Left lung (tissue), 10 donors: ENCODE measurements around the gene TTF2. TPM values are rescaled to one million over a fixed set of nuclear protein-coding genes. Genes with fewer than 3 reads are reported as not detected.

Experiments
- ATAC-seq: fragments of 200-7000 bp; cut with Tn5 transposase; one replicate; pipeline ENCODE4 v1.9.1; 2020; ENCODE audit warnings: moderate library complexity
- DNase-seq, 4 donors: peaks; one replicate each; pipeline ENCODE4 v3.0.0-alpha.2; 2013 to 2020
- H3K27ac ChIP-seq, 2 donors: fragments of 200-600 bp; sonication (generic) in 1 of 2; one replicate each; pipeline versions ENCODE4 v1.5.0 to v1.8.0; 2020 to 2021
- H3K27me3 ChIP-seq, 2 donors: fragments of 200-600 bp; sonication (generic) in 1 of 2; one replicate each; pipeline versions ENCODE4 v1.5.0 to v1.8.0; 2020 to 2021
- H3K36me3 ChIP-seq, 2 donors: fragments of 200-600 bp; sonication (generic) in 1 of 2; one replicate each; pipeline versions ENCODE4 v1.5.0 to v1.8.0; 2020 to 2021
- H3K4me1 ChIP-seq, 2 donors: fragments of 200-600 bp; one replicate each; pipeline ENCODE4 v1.8.0; 2021
- H3K4me3 ChIP-seq, 2 donors: fragments of 200-600 bp; sonication (generic) in 1 of 2; one replicate each; pipeline versions ENCODE4 v1.5.0 to v1.8.0; 2020 to 2021; ENCODE audit warnings: mild to moderate bottlenecking in 1 of 2
- H3K9me3 ChIP-seq, 2 donors: fragments of 200-600 bp; sonication (generic) in 1 of 2; one replicate each; pipeline versions ENCODE4 v1.5.0 to v1.8.0; 2020 to 2021
- intact Hi-C, 2 donors: fragments of 100-400 bp; cut with DNase I; formaldehyde crosslinking; loops; one replicate each; pipeline versions ENCODE4 v1.11.2 to v1.14.2; 2022
- polyA plus RNA-seq, 6 donors: library from polyadenylated mRNA; unstranded; fragments of 120-200 nt; gene quantifications; one replicate each; pipeline ENCODE4 v1.2.1, GENCODE V29; 2013; ENCODE audit not compliant: insufficient read length in 6 of 6
- total RNA-seq, 2 donors: library from RNA; stranded (reverse); fragmentation: NEBNext Ultra II Directional; extraction: Animal tissue kit (Norgen Biotek cat#: 25700); gene quantifications; one replicate each; pipeline ENCODE4 v1.2.1, GENCODE V29; 2021
- TF ChIP-seq, protein P1 (sequence below), 2 donors: fragments of 200-600 bp; sonication (generic) in 1 of 2; IDR thresholded peaks; one replicate each; pipeline versions ENCODE4 v1.5.0 to v1.8.0; 2021; ENCODE audit warnings: antibody characterized with exemption in 2 of 2
- donor health status: DM: no; HTN: yes; CAD: no.
- donor health status: DM: no; HTN: no; CAD: no.

The TTF2 gene
- total and polyA plus RNA-seq, 8 donors = 21.0 to 30.7 (median 25.1) TPM

GRCh38 chr1:117068580-117068979, 8.5 kb downstream of the TTF2 start:
- H3K36me3 ChIP-seq = peaks cover 0 to 7% of the 10 kb centered on the region in 2 donors
- H3K4me3 ChIP-seq = no peak overlapping the region
- H3K27me3 ChIP-seq = no peaks in the 10 kb centered on the region
- intact Hi-C loops = loop anchor here in 1 of 2 donors (5.0 kb wide), 2 partner anchors 54 to 214 kb away; partner anchors contain the start of gene TRIM45
- DNase-seq (no peak), ATAC-seq (no peak)
- no peak overlapping the region for H3K27ac ChIP-seq
- H3K4me1 ChIP-seq = no peaks in the 10 kb centered on the region
- H3K9me3 ChIP-seq = no peaks in the 10 kb centered on the region
- TF ChIP-seq, protein P1, sequence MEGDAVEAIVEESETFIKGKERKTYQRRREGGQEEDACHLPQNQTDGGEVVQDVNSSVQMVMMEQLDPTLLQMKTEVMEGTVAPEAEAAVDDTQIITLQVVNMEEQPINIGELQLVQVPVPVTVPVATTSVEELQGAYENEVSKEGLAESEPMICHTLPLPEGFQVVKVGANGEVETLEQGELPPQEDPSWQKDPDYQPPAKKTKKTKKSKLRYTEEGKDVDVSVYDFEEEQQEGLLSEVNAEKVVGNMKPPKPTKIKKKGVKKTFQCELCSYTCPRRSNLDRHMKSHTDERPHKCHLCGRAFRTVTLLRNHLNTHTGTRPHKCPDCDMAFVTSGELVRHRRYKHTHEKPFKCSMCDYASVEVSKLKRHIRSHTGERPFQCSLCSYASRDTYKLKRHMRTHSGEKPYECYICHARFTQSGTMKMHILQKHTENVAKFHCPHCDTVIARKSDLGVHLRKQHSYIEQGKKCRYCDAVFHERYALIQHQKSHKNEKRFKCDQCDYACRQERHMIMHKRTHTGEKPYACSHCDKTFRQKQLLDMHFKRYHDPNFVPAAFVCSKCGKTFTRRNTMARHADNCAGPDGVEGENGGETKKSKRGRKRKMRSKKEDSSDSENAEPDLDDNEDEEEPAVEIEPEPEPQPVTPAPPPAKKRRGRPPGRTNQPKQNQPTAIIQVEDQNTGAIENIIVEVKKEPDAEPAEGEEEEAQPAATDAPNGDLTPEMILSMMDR (IDR thresholded peaks at IDR 0.05) = no peak

DNA sequence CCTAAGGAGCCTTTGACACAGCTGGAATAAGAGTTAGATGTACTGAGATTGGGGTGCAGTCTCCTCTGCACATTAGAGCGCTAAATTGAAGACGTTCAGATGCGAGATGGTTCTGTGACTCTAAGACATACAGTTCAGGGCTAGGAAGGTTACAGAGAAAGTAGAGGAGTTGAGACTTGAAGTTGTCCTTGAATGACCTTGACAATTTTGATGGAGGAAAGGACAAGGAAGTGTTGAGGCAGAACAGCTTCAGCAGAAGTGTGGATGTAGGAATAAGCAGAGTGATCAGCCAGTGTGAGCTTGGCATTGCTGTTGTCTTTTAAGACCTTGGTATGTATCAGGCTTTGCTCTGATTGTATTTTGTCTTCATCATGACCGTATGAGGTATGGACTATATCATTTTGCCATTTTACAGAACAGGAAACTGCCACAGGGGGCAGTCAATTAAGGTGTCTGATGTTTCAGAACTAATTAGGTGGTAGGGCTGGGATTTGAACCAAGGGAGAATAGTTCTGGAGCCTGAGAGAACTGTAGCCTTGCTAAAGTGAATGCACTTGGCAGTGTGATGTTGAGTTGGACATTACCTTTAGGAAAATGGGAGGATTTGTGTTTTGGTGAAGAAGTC, 9.2 kb downstream of the TTF2 start:
- DNase-seq (no peak), ATAC-seq (no peak)
- Histone ChIP-seq H3K36me3 (peaks cover 0 to 13% of the 10 kb centered on the region in 2 donors), H3K27me3 (no peaks in the 10 kb centered on the region), H3K4me1 (no peaks in the 10 kb centered on the region), H3K9me3 (no peaks in the 10 kb centered on the region), H3K27ac (no peak overlapping the region), H3K4me3 (no peak overlapping the region)
- intact Hi-C loops = loop anchor here in 1 of 2 donors (5.0 kb wide), 2 partner anchors 53 to 213 kb away; partner anchors contain the start of gene TRIM45
- TF ChIP-seq, protein P1 (IDR thresholded peaks at IDR 0.05) = no peak

- no peak for ATAC-seq
- intact Hi-C loops = no loop called here
- no peaks in the 10 kb centered on the region for H3K27me3 ChIP-seq
- no peaks in the 10 kb centered on the region for H3K4me1 ChIP-seq
- no peak overlapping the region for H3K27ac ChIP-seq
- H3K36me3 ChIP-seq = peaks cover 0 to 21% of the 10 kb centered on the region in 2 donors
- no peak overlapping the region for H3K4me3 ChIP-seq
- no peaks in the 10 kb centered on the region for H3K9me3 ChIP-seq
- TF ChIP-seq, protein P1 (IDR thresholded peaks at IDR 0.05) = no peak
- DNase-seq = no peak
These were observed 10.0 kb downstream of the TTF2 start for GRCh38 chr1:117070124-117070523.

DNA sequence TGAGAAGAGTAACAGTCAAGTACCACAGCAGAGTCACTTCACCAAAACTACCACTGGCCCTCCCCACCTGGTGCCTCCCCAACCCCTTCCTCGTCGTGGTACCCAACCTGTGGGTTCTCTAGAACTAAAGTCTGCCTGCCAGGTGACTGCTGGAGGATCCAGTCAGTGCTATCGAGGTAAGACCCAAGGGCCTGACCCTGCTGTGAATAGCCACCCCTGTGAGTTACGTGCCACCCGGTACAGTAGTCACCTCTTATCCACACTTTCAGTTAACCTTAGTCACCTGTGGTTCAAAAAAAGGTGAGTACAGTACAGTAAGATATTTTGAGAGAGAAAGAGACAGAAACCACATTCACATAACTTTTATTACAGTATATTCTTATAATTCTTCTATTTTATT, 16.5 kb downstream of the TTF2 start:
- Histone ChIP-seq H3K4me1 (no peaks in the 10 kb centered on the region), H3K36me3 (peaks cover 0 to 77% of the 10 kb centered on the region in 2 donors), H3K27me3 (no peaks in the 10 kb centered on the region), H3K4me3 (no peak overlapping the region), H3K27ac (no peak overlapping the region), H3K9me3 (no peaks in the 10 kb centered on the region)
- ATAC-seq (no peak), DNase-seq (no peak)
- intact Hi-C loops = no loop called here
- TF ChIP-seq, protein P1 (IDR thresholded peaks at IDR 0.05) = no peak

GRCh38 chr1:117077267-117077666, 17.1 kb downstream of the TTF2 start:
- intact Hi-C loops = no loop called here

More at GRCh38 chr1:117077267-117077666, 17.1 kb downstream of the TTF2 start:
- Histone ChIP-seq H3K4me3 (no peak overlapping the region), H3K9me3 (no peaks in the 10 kb centered on the region), H3K36me3 (peaks cover 0 to 83% of the 10 kb centered on the region in 2 donors), H3K27me3 (no peaks in the 10 kb centered on the region), H3K27ac (no peak overlapping the region), H3K4me1 (no peaks in the 10 kb centered on the region)
- peak; percentile 66 for ATAC-seq
- DNase-seq = no peak
- TF ChIP-seq, protein P1 (IDR thresholded peaks at IDR 0.05) = no peak
